ENCODE measurements around the gene PARP9.

GRCh38 chr3:122515870-122516269 lies 48.2 kb downstream of the PARP9 start:
- no peak for TF ChIP-seq CTCF (IDR thresholded peaks at IDR 0.05; ENCODE audit: low read depth, low read length)
- no peak for TF ChIP-seq EZH2phosphoT487 (IDR thresholded peaks at IDR 0.05; ENCODE audit: low read depth)

All from OCI-LY3 (cell line).